CD4-positive, alpha-beta memory T cell (primary cell): ENCODE data around the gene RNF213. TPM values are rescaled to one million over a fixed set of nuclear protein-coding genes. Genes with fewer than 3 reads are reported as not detected.

Experiments used
- CTCF ChIA-PET: fragments of 350-600 bp; sonication (Branson Sonifier 250); formaldehyde crosslinking; loops from one replicate; lab custom pipeline; 2021; ENCODE audit warnings: inconsistent platforms; ENCODE audit not compliant: partially characterized antibody; lab: Charles Lee
- POLR2A ChIA-PET: fragments of 350-600 bp; sonication (Branson Sonifier 250); formaldehyde crosslinking; loops from one replicate; lab custom pipeline; 2021; ENCODE audit not compliant: partially characterized antibody; lab: Charles Lee
- DNase-seq, 5 donors: peaks; one replicate each; pipeline versions ENCODE4 v3.0.0 to v3.0.0-alpha.2; 2020 to 2022; ENCODE audit warnings: mixed read lengths in 1 of 5
- H3K27ac ChIP-seq: one replicate; pipeline ENCODE4 v1.7.0; 2013; ENCODE audit warnings: low read depth, low read length
- H3K27me3 ChIP-seq: 2 replicates; pipeline ENCODE4 v1.7.0; 2013; ENCODE audit warnings: mild to moderate bottlenecking, low read length, moderate library complexity; ENCODE audit not compliant: insufficient read depth
- H3K36me3 ChIP-seq: 2 replicates; pipeline ENCODE4 v1.7.0; 2013; ENCODE audit warnings: mild to moderate bottlenecking, low read length, moderate library complexity; ENCODE audit not compliant: insufficient read depth
- H3K4me1 ChIP-seq: 2 replicates; pipeline ENCODE4 v1.7.0; 2013; ENCODE audit warnings: mild to moderate bottlenecking, low read length, moderate library complexity; ENCODE audit not compliant: insufficient read depth
- H3K4me3 ChIP-seq, 2 donors: one replicate each; pipeline ENCODE4 v1.7.0; 2013; ENCODE audit warnings: low read length in 2 of 2, mild to moderate bottlenecking in 1 of 2
- H3K9me3 ChIP-seq, 2 donors: one replicate each; pipeline ENCODE4 v1.7.0; 2013; ENCODE audit warnings: low read length in 2 of 2, control low read depth in 1 of 2; ENCODE audit not compliant: control insufficient read depth in 1 of 2
- H3K27ac Mint-ChIP-seq, 7 donors: one replicate each; pipeline ENCODE4 v1.8.0; 2020 to 2021; ENCODE audit warnings: mixed read lengths in 7 of 7, mild to moderate bottlenecking in 6 of 7, inconsistent platforms in 3 of 7, moderate library complexity in 3 of 7
- H3K27me3 Mint-ChIP-seq, 2 donors: one replicate each; pipeline ENCODE4 v1.8.0; 2020 to 2021; ENCODE audit warnings: mixed read lengths in 2 of 2
- H3K36me3 Mint-ChIP-seq, 2 donors: one replicate each; pipeline ENCODE4 v1.8.0; 2020 to 2021; ENCODE audit warnings: mixed read lengths in 2 of 2, inconsistent platforms in 1 of 2, mild to moderate bottlenecking in 1 of 2
- H3K4me1 Mint-ChIP-seq, 4 donors: one replicate each; pipeline ENCODE4 v1.8.0; 2020 to 2021; ENCODE audit warnings: mixed read lengths in 4 of 4, mild to moderate bottlenecking in 1 of 4
- H3K4me3 Mint-ChIP-seq, 8 donors: one replicate each; pipeline ENCODE4 v1.8.0; 2020 to 2021; ENCODE audit warnings: mixed read lengths in 8 of 8, mild to moderate bottlenecking in 7 of 8, moderate library complexity in 6 of 8, inconsistent platforms in 3 of 8
- H3K9me3 Mint-ChIP-seq, 8 donors: one replicate each; pipeline ENCODE4 v1.8.0; 2020 to 2021; ENCODE audit warnings: mixed read lengths in 8 of 8, mild to moderate bottlenecking in 5 of 8, inconsistent platforms in 3 of 8, moderate library complexity in 1 of 8
- intact Hi-C: fragments of 100-400 bp; cut with micrococcal nuclease; formaldehyde crosslinking; loops from one replicate; pipeline ENCODE4 v1.15.1; 2023
- polyA plus RNA-seq, 2 donors: library from polyadenylated mRNA; unstranded; fragments of 300-500 nt; fragmentation: Illumina TruSeq; gene quantifications; one replicate each; pipeline ENCODE4 v1.2.3, GENCODE V29; 2021
- total RNA-seq, 2 experiments: library from RNA; stranded (reverse); gene quantifications; one replicate each; pipeline ENCODE4 v1.2.3, GENCODE V29; 2021

Gene RNF213
- total and polyA plus RNA-seq, 4 experiments from 2014 or later: 11.2 to 399 (median 217) TPM

GRCh38 chr17:80345841-80346497, 85.3 kb downstream of the RNF213 start:
- no peak overlapping the region for H3K27ac ChIP-seq
- Mint-ChIP-seq H3K27me3 (no peaks in the 10 kb centered on the region), H3K36me3 (peaks cover 80 to 94% of the 10 kb centered on the region in 2 donors), H3K4me1 (peaks cover 0 to 3% (median 1%) of the 10 kb centered on the region in 4 donors), H3K9me3 (peaks cover 0 to 5% (median 0%) of the 10 kb centered on the region in 8 donors), H3K4me3 (no peak overlapping the region), H3K27ac (peak overlapping the region in 1 of 7 donors; percentile 5)
- CTCF ChIA-PET: interaction anchor here (2.2 kb wide), 1 partner anchor 16 kb away, joined by 6 read pairs; no protein-coding TSS in a partner anchor
- intact Hi-C loops: no loop called here
- H3K36me3 ChIP-seq: peaks cover 95% of the 10 kb centered on the region
- no peaks in the 10 kb centered on the region for H3K9me3 ChIP-seq
- no peak for DNase-seq
- POLR2A ChIA-PET: no interaction called here
- H3K27me3 ChIP-seq: no peaks in the 10 kb centered on the region
- no peaks in the 10 kb centered on the region for H3K4me1 ChIP-seq
- H3K4me3 ChIP-seq: no peak overlapping the region

GRCh38 chr17:80346498-80347275, 86.0 kb downstream of the RNF213 start:
- Mint-ChIP-seq H3K27ac (no peak overlapping the region), H3K36me3 (peaks cover 82 to 94% of the 10 kb centered on the region in 2 donors), H3K4me3 (no peak overlapping the region), H3K9me3 (peaks cover 0 to 8% (median 0%) of the 10 kb centered on the region in 8 donors), H3K27me3 (no peaks in the 10 kb centered on the region), H3K4me1 (peaks cover 0 to 3% (median under 1%) of the 10 kb centered on the region in 4 donors)
- DNase-seq: no peak
- Histone ChIP-seq H3K4me3 (no peak overlapping the region), H3K27me3 (no peaks in the 10 kb centered on the region), H3K4me1 (no peaks in the 10 kb centered on the region), H3K36me3 (peaks cover 94% of the 10 kb centered on the region), H3K27ac (no peak overlapping the region), H3K9me3 (no peaks in the 10 kb centered on the region)
- ChIA-PET CTCF (no interaction called here), POLR2A (no interaction called here)
- intact Hi-C loops: no loop called here

GRCh38 chr17:80347536-80347935, 86.9 kb downstream of the RNF213 start:
- DNase-seq: no peak
- Mint-ChIP-seq H3K4me3 (peak overlapping the region in 1 of 8 donors; percentile 13), H3K4me1 (peaks cover 0 to 3% (median under 1%) of the 10 kb centered on the region in 4 donors), H3K9me3 (peaks cover 0 to 8% (median 0%) of the 10 kb centered on the region in 8 donors), H3K27me3 (no peaks in the 10 kb centered on the region), H3K27ac (peak overlapping the region in 1 of 7 donors; percentile 57), H3K36me3 (peaks cover 87 to 95% of the 10 kb centered on the region in 2 donors)
- no peak overlapping the region for H3K4me3 ChIP-seq
- H3K4me1 ChIP-seq: no peaks in the 10 kb centered on the region
- POLR2A ChIA-PET: no interaction called here
- peaks cover 97% of the 10 kb centered on the region for H3K36me3 ChIP-seq
- no peaks in the 10 kb centered on the region for H3K9me3 ChIP-seq
- intact Hi-C loops: no loop called here
- H3K27ac ChIP-seq: no peak overlapping the region
- CTCF ChIA-PET: no interaction called here
- H3K27me3 ChIP-seq: no peaks in the 10 kb centered on the region

GRCh38 chr17:80347948-80348351, 87.3 kb downstream of the RNF213 start:
- Mint-ChIP-seq H3K4me1 (peaks cover 0 to 3% (median under 1%) of the 10 kb centered on the region in 4 donors), H3K27ac (peak overlapping the region in 1 of 7 donors; percentile 57), H3K27me3 (no peaks in the 10 kb centered on the region), H3K9me3 (peaks cover 0 to 9% (median 0%) of the 10 kb centered on the region in 8 donors), H3K4me3 (no peak overlapping the region), H3K36me3 (peaks cover 90 to 94% of the 10 kb centered on the region in 2 donors)
- Histone ChIP-seq H3K4me3 (no peak overlapping the region), H3K36me3 (peaks cover 98% of the 10 kb centered on the region), H3K27me3 (no peaks in the 10 kb centered on the region), H3K9me3 (no peaks in the 10 kb centered on the region), H3K27ac (no peak overlapping the region), H3K4me1 (no peaks in the 10 kb centered on the region)
- ChIA-PET POLR2A (no interaction called here), CTCF (no interaction called here)
- no peak for DNase-seq
- intact Hi-C loops: no loop called here

- no peak overlapping the region for H3K4me3 Mint-ChIP-seq
- no peaks in the 10 kb centered on the region for H3K4me1 ChIP-seq
- no peaks in the 10 kb centered on the region for H3K9me3 ChIP-seq
- DNase-seq: no peak
- CTCF ChIA-PET: no interaction called here
- H3K27ac Mint-ChIP-seq: peak overlapping the region in 3 of 7 donors; percentile 42 to 76 (median 72)
- no peak overlapping the region for H3K27ac ChIP-seq
- peaks cover 98% of the 10 kb centered on the region for H3K36me3 ChIP-seq
- peaks cover 0 to 12% (median 0%) of the 10 kb centered on the region in 8 donors for H3K9me3 Mint-ChIP-seq
- no peak overlapping the region for H3K4me3 ChIP-seq
- intact Hi-C loops: no loop called here
- peaks cover 89 to 93% of the 10 kb centered on the region in 2 donors for H3K36me3 Mint-ChIP-seq
- POLR2A ChIA-PET: no interaction called here
- H3K27me3 ChIP-seq: no peaks in the 10 kb centered on the region
- no peaks in the 10 kb centered on the region for H3K27me3 Mint-ChIP-seq
- H3K4me1 Mint-ChIP-seq: peaks cover 0 to 3% (median under 1%) of the 10 kb centered on the region in 4 donors
These were observed 88.0 kb downstream of the RNF213 start for GRCh38 chr17:80348551-80349150.

- no peaks in the 10 kb centered on the region for H3K4me1 ChIP-seq
- no peaks in the 10 kb centered on the region for H3K27me3 ChIP-seq
- Mint-ChIP-seq H3K36me3 (peaks cover 88 to 90% of the 10 kb centered on the region in 2 donors), H3K4me3 (no peak overlapping the region), H3K4me1 (peaks cover 0 to 3% (median under 1%) of the 10 kb centered on the region in 4 donors), H3K27ac (peak overlapping the region in 2 of 7 donors; percentile 41 to 75), H3K27me3 (no peaks in the 10 kb centered on the region), H3K9me3 (peaks cover 0 to 12% (median 0%) of the 10 kb centered on the region in 8 donors)
- H3K27ac ChIP-seq: no peak overlapping the region
- no peak for DNase-seq
- H3K36me3 ChIP-seq: peaks cover 98% of the 10 kb centered on the region
- POLR2A ChIA-PET: interaction anchor here (0.6 kb wide), 1 partner anchor 65 kb away, joined by 4 read pairs; no protein-coding TSS in a partner anchor
- CTCF ChIA-PET: no interaction called here
- H3K9me3 ChIP-seq: no peaks in the 10 kb centered on the region
- intact Hi-C loops: no loop called here
- H3K4me3 ChIP-seq: no peak overlapping the region
These were observed 88.5 kb downstream of the RNF213 start for GRCh38 chr17:80349151-80349651.
